ENCODE results near the gene ULBP2. TPM values are rescaled to one million over a fixed set of nuclear protein-coding genes. Genes with fewer than 3 reads are reported as not detected.
"Not testable (repeated sequence)": the region's sequence is repeated elsewhere in the genome, so short reads cannot be mapped to it uniquely, and the experiment has no call there.

Gene ULBP2
- total and polyA plus RNA-seq, 3 experiments from 2014 or later: 0.48 to 0.68 (median 0.51) TPM

DNA sequence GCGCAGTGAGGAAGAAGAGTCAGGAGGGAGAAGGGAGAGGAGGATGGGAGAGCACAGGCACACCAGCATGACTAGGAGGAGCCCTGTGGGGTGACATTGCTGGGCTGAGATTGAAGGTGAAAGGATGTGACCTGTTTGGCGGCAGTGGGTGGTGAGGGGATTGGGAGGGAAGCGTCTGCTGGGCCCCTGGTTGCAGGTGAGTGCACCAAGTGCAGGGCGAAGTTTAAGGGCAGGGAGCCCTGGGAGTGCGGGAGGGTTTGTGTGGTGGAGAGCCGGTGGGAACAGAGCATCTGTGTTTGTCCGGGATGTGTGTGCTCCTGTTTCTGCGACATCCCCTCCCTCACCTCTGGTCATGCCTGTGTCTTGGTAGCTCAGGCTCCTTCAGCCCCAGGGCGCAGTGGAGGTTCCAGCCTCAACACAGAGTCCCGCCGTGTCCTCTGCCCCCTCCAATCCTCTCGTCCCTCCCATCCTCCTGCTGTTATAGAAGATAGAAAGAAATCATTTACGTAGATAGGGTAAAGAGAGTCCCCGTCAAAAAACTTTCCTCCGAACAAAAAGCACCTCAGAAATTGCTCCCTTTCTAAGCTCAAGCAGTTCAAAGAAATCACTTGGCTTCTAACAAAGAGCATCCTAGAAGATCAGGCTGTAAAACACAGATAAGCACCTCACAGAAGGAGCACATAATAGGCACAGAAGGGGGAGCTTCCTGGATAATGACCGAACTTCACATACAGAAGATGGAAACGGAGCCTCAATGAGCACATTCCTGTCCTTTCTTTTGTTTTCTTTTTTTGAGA, 46.9 kb downstream of the ULBP2 start:
- Mint-ChIP-seq H3K27ac (no peak overlapping the region), H3K9me3 (peaks cover 7 to 21% (median 18%) of the 10 kb centered on the region in 5 donors), H3K4me1 (peaks cover 27 to 31% (median 28%) of the 10 kb centered on the region in 3 donors), H3K36me3 (peaks cover 0 to 3% (median 0%) of the 10 kb centered on the region in 3 donors), H3K4me3 (peak overlapping the region in 4 of 7 donors; percentile 8 to 85 (median 52)), H3K27me3 (peaks cover 86 to 89% of the 10 kb centered on the region in 2 donors)
- H3K36me3 ChIP-seq (ENCODE audit: insufficient read depth, low read length): no peaks in the 10 kb centered on the region
- no peak overlapping the region for H3K4me3 ChIP-seq (ENCODE audit: low read length)
- ChIA-PET POLR2A (no interaction called here), CTCF (no interaction called here)
- H3K4me1 ChIP-seq (ENCODE audit: insufficient read depth, low read length): peaks cover 34% of the 10 kb centered on the region
- no peak for DNase-seq
- peaks cover 75% of the 10 kb centered on the region for H3K27me3 ChIP-seq (ENCODE audit: insufficient read depth, low read length, poor library complexity, severe bottlenecking)
- H3K27ac ChIP-seq (ENCODE audit: low read depth, low read length): no peak overlapping the region
- H3K9me3 ChIP-seq (ENCODE audit: low read length): no peaks in the 10 kb centered on the region

GRCh38 chr6:149990212-149990660, 48.4 kb downstream of the ULBP2 start:
- Mint-ChIP-seq H3K9me3 (peaks cover 7 to 21% (median 18%) of the 10 kb centered on the region in 5 donors), H3K27me3 (peaks cover 80 to 90% of the 10 kb centered on the region in 2 donors), H3K27ac (peak overlapping the region in 3 of 8 donors; percentile 2 to 40 (median 6)), H3K4me1 (peaks cover 27 to 31% (median 28%) of the 10 kb centered on the region in 3 donors), H3K36me3 (peaks cover 0 to 3% (median 0%) of the 10 kb centered on the region in 3 donors), H3K4me3 (peak overlapping the region; percentile 36 to 91 (median 79))
- H3K36me3 ChIP-seq (ENCODE audit: insufficient read depth, low read length): no peaks in the 10 kb centered on the region
- no peak overlapping the region for H3K27ac ChIP-seq (ENCODE audit: low read depth, low read length)
- DNase-seq: no peak
- POLR2A ChIA-PET: interaction anchor here (0.6 kb wide), 1 partner anchor 1399 kb away, joined by 7 read pairs; no protein-coding TSS in a partner anchor
- peak overlapping the region; percentile 49 for H3K4me3 ChIP-seq (ENCODE audit: low read length)
- peaks cover 34% of the 10 kb centered on the region for H3K4me1 ChIP-seq (ENCODE audit: insufficient read depth, low read length)
- no peaks in the 10 kb centered on the region for H3K9me3 ChIP-seq (ENCODE audit: low read length)
- peaks cover 65% of the 10 kb centered on the region for H3K27me3 ChIP-seq (ENCODE audit: insufficient read depth, low read length, poor library complexity, severe bottlenecking)
- CTCF ChIA-PET: interaction anchor here (1.0 to 2.0 kb wide), 2 partner anchors 17 to 27 kb away, joined by 5 to 7 read pairs; no protein-coding TSS in a partner anchor

GRCh38 chr6:149990661-149991471, 49.1 kb downstream of the ULBP2 start:
- Histone ChIP-seq H3K4me1 (ENCODE audit: insufficient read depth, low read length) (peaks cover 34% of the 10 kb centered on the region), H3K4me3 (ENCODE audit: low read length) (peak overlapping the region; percentile 49), H3K27me3 (ENCODE audit: insufficient read depth, low read length, poor library complexity, severe bottlenecking) (peaks cover 62% of the 10 kb centered on the region), H3K9me3 (ENCODE audit: low read length) (no peaks in the 10 kb centered on the region), H3K27ac (ENCODE audit: low read depth, low read length) (no peak overlapping the region), H3K36me3 (ENCODE audit: insufficient read depth, low read length) (no peaks in the 10 kb centered on the region)
- DNase-seq: peak in 4 of 5 donors; percentile 21 to 35 (median 28)
- CTCF ChIA-PET: interaction anchor here (1.0 to 2.0 kb wide), 2 partner anchors 16 to 26 kb away, joined by 5 to 7 read pairs; no protein-coding TSS in a partner anchor
- Mint-ChIP-seq H3K27me3 (peaks cover 78 to 88% of the 10 kb centered on the region in 2 donors), H3K4me1 (peaks cover 27 to 31% (median 28%) of the 10 kb centered on the region in 3 donors), H3K4me3 (peak overlapping the region; percentile 36 to 91 (median 79)), H3K27ac (peak overlapping the region in 2 of 8 donors; percentile 2 to 20), H3K9me3 (peaks cover 7 to 21% (median 18%) of the 10 kb centered on the region in 5 donors), H3K36me3 (peaks cover 0 to 3% (median 0%) of the 10 kb centered on the region in 3 donors)
- POLR2A ChIA-PET: no interaction called here

DNA sequence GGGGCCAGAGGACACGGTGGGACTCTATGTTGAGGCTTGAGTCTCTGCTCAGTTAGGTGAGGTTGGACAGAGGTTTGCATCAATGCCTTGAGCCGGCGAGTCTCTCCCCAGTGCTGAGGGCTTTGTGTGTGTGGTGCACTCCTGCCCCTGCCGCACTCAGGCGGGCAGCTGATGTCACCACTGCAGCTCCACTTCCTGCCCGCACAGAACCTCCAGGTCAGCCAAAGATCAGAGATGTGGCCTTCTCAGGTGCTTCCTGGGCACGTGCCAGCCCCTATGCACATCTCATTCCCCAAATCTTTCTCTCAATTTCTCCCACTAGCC, 49.6 kb downstream of the ULBP2 start:
- H3K27ac Mint-ChIP-seq: peak overlapping the region in 1 of 8 donors; percentile 6
- CTCF ChIA-PET: interaction anchor here (1.0 to 2.0 kb wide), 2 partner anchors 16 to 26 kb away, joined by 5 to 7 read pairs; no protein-coding TSS in a partner anchor
- H3K36me3 ChIP-seq (ENCODE audit: insufficient read depth, low read length); H3K9me3 ChIP-seq (ENCODE audit: low read length); POLR2A ChIA-PET; DNase-seq; H3K27ac ChIP-seq (ENCODE audit: low read depth, low read length); H3K36me3 Mint-ChIP-seq: not testable (repeated sequence)
- H3K4me1 Mint-ChIP-seq: peaks cover 27 to 31% (median 28%) of the 10 kb centered on the region in 3 donors
- peaks cover 72 to 88% of the 10 kb centered on the region in 2 donors for H3K27me3 Mint-ChIP-seq
- peak overlapping the region; percentile 30 to 85 (median 79) for H3K4me3 Mint-ChIP-seq
- Histone ChIP-seq H3K4me3 (ENCODE audit: low read length) (peak overlapping the region; percentile 49), H3K4me1 (ENCODE audit: insufficient read depth, low read length) (peaks cover 34% of the 10 kb centered on the region), H3K27me3 (ENCODE audit: insufficient read depth, low read length, poor library complexity, severe bottlenecking) (peaks cover 62% of the 10 kb centered on the region)
- H3K9me3 Mint-ChIP-seq: peaks cover 7 to 21% (median 18%) of the 10 kb centered on the region in 5 donors

DNA sequence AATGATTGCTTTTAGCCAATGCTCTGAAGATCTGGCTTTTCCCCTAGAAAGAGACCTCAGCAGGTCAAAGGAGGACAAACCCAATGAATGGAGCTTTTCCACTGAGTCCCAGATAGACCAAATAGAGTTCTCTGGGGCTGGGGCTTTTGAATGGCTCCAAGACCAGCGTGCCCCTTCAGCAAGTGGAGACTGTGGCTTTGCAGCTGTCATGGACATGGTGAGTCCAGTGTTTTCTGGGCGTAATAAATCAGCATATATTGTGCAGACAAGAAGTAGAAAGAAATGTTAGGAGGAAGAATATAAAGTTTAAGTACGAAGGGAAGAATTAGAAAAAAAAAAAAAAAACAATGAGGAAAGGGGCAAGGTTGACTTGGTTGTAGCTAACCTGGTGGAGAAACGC, 50.0 kb downstream of the ULBP2 start:
- Histone ChIP-seq H3K4me1 (ENCODE audit: insufficient read depth, low read length) (peaks cover 34% of the 10 kb centered on the region), H3K27ac (ENCODE audit: low read depth, low read length) (no peak overlapping the region), H3K27me3 (ENCODE audit: insufficient read depth, low read length, poor library complexity, severe bottlenecking) (peaks cover 59% of the 10 kb centered on the region), H3K36me3 (ENCODE audit: insufficient read depth, low read length) (no peaks in the 10 kb centered on the region), H3K4me3 (ENCODE audit: low read length) (no peak overlapping the region), H3K9me3 (ENCODE audit: low read length) (no peaks in the 10 kb centered on the region)
- Mint-ChIP-seq H3K27ac (no peak overlapping the region), H3K4me1 (peaks cover 27 to 31% (median 28%) of the 10 kb centered on the region in 3 donors), H3K9me3 (peaks cover 7 to 21% (median 18%) of the 10 kb centered on the region in 5 donors), H3K27me3 (peaks cover 69 to 87% of the 10 kb centered on the region in 2 donors), H3K36me3 (peaks cover 0 to 3% (median 0%) of the 10 kb centered on the region in 3 donors), H3K4me3 (peak overlapping the region in 6 of 7 donors; percentile 41 to 85 (median 76))
- ChIA-PET POLR2A (no interaction called here), CTCF (no interaction called here)
- no peak for DNase-seq

GRCh38 chr6:149995235-149995750, 53.5 kb downstream of the ULBP2 start:
- peaks cover 14 to 16% (median 14%) of the 10 kb centered on the region in 3 donors for H3K4me1 Mint-ChIP-seq
- peaks cover 42 to 70% of the 10 kb centered on the region in 2 donors for H3K27me3 Mint-ChIP-seq
- H3K9me3 ChIP-seq (ENCODE audit: low read length): no peaks in the 10 kb centered on the region
- H3K27ac Mint-ChIP-seq: no peak overlapping the region
- no peaks in the 10 kb centered on the region for H3K9me3 Mint-ChIP-seq
- no peak overlapping the region for H3K4me3 ChIP-seq (ENCODE audit: low read length)
- H3K36me3 ChIP-seq (ENCODE audit: insufficient read depth, low read length): no peaks in the 10 kb centered on the region
- peaks cover 17% of the 10 kb centered on the region for H3K4me1 ChIP-seq (ENCODE audit: insufficient read depth, low read length)
- peaks cover 0 to 3% (median 1%) of the 10 kb centered on the region in 3 donors for H3K36me3 Mint-ChIP-seq
- ChIA-PET CTCF (no interaction called here), POLR2A (no interaction called here)
- H3K4me3 Mint-ChIP-seq: no peak overlapping the region
- H3K27ac ChIP-seq (ENCODE audit: low read depth, low read length): no peak overlapping the region
- DNase-seq: no peak
- H3K27me3 ChIP-seq (ENCODE audit: insufficient read depth, low read length, poor library complexity, severe bottlenecking): peaks cover 28% of the 10 kb centered on the region

DNA sequence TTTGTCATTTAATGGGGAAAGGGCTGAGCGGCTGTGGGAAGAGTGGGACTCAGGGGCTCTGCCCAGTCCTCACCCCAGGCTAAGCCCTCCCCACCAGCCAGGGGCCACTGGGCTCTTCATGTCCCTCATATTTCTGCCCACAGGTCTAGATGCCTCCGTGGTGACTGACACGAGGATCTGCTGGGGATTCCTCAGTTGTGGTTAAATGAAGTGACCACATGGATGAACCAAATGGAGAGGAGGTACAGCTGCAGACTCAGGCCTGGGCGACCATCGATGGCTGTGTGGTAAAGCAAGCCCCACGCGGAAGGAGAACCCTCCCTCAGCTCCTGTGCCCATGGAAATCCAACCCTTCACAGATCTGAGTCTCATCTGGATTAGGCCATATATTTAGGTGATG, 54.2 kb downstream of the ULBP2 start:
- Mint-ChIP-seq H3K27me3 (peaks cover 35 to 65% of the 10 kb centered on the region in 2 donors), H3K4me1 (peaks cover 16 to 17% (median 16%) of the 10 kb centered on the region in 3 donors), H3K27ac (no peak overlapping the region), H3K4me3 (no peak overlapping the region), H3K9me3 (no peaks in the 10 kb centered on the region), H3K36me3 (peaks cover 0 to 3% (median 1%) of the 10 kb centered on the region in 3 donors)
- Histone ChIP-seq H3K27me3 (ENCODE audit: insufficient read depth, low read length, poor library complexity, severe bottlenecking) (peaks cover 22% of the 10 kb centered on the region), H3K27ac (ENCODE audit: low read depth, low read length) (no peak overlapping the region), H3K9me3 (ENCODE audit: low read length) (no peaks in the 10 kb centered on the region), H3K4me1 (ENCODE audit: insufficient read depth, low read length) (peaks cover 14% of the 10 kb centered on the region), H3K36me3 (ENCODE audit: insufficient read depth, low read length) (no peaks in the 10 kb centered on the region), H3K4me3 (ENCODE audit: low read length) (no peak overlapping the region)
- DNase-seq: no peak
- CTCF ChIA-PET: interaction anchor here (1.1 kb wide), 2 partner anchors 11 to 21 kb away, joined by 3 to 4 read pairs; no protein-coding TSS in a partner anchor
- POLR2A ChIA-PET: no interaction called here

Measured in CD8-positive, alpha-beta memory T cell (primary cell).